Fibroblast of skin of left biceps (primary cell): Measurements from ENCODE around the gene P2RY1.
"Not testable (repeated sequence)": the region's sequence is repeated elsewhere in the genome, so short reads cannot be mapped to it uniquely, and the experiment has no call there.

Experiments
- DNase-seq, 2 experiments: peaks; one replicate each; pipeline ENCODE4 v3.0.0-alpha.2; 2013; ENCODE audit warnings: low read depth in 2 of 2

P2RY1 gene

GRCh38 chr3:152839511-152839910 is 4.6 kb downstream of the P2RY1 start:
- DNase-seq = no peak

GRCh38 chr3:152841131-152841530 is 6.2 kb downstream of the P2RY1 start:
- DNase-seq = no peak

DNA sequence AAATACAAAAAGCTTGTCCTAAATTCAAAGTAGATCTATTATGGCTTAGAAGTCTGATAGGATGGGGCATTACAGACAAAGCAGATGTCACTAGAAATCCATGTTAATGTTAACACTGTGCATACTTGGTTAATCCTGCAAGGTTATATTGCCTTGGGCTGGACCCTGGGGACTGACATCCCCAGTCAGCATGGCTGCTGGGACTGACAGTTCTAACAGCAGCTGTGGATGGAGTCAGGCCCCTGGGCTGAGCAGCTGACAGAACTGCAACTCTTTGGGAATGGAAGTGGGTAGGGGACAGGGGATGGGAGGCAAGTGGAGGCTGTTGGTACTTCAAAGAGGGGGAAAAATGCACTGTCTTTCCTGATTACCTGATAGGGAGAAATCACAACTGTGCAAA is 7.5 kb downstream of the P2RY1 start:
- DNase-seq = no peak

- DNase-seq = no peak
Measured at GRCh38 chr3:152843955-152844354, 9.0 kb downstream of the P2RY1 start.

DNA sequence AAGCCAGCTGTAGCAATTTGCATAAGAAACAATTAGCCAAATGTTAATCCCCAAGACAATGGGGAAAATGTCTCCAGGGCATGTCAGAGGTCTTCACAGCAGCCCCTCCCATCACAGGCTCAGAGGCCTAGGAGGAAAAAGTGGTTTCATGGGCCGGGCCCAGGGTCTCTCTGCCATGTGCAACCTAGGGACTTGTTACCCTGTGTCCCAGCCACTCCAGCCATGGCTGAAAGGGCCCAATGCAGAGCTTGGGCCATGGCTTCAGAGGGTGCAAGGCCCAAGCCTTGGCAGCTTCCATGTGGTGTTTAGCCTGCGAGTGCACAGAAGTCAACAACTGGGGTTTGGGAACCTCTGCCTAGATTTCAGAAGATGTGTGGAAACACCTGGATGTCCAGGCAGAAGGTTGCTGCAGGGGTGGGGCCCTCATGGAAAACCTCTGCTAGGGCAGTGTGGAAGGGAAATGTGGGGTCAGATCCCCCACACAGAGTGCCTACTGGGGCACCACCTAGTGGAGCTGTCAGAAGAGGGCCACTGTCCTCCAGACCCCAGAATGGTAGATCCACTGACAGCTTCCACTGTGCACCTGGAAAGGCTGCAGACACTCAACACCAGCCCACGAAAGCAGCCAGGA is 11.8 kb downstream of the P2RY1 start:
- not testable (repeated sequence) for DNase-seq

DNA sequence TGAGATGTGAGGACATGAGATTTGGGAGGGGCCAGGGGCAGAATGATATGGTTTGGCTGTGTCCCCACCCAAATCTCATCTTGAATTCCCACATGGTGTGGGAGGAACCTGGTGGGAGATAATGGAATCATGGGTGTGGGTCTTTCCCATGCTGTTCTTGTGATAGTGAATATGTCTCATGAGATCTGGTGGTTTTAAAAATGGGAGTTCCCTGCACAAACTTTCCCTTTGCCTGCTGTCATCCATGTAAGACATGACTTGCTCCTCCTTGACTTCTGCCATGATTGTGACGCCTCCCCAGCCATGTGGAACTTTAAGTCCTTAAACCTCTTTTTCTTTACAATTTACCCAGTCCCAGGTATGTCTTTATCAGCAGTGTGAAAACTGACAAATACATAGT is 12.7 kb downstream of the P2RY1 start:
- not testable (repeated sequence) for DNase-seq

DNA sequence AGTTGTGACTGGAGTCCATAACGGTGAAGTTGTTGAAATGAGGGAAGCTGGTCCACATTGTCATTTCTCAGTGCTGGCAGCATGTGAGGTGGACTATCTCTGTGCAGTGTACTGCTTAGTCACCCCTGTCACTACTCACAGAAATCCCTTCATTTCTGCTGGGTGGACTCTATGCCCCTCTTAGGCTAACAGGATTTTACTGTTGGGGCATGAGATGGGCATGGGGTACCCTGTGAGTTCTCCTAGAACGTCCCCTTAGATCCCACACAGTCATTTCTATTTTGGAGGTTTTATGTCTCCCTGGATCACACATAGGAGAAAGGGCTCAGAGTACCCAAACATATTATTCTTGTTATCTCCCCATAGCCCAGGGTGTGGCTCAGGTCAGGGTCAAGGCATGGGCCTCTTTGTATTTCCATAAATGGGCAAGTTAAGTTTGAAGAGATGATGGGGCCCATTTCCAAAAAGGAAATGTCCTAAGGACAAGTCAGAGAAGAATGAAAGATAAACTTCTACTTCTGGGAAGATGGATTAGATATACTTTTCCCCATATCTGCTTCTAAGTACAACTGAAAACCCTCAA is 15.2 kb downstream of the P2RY1 start:
- no peak for DNase-seq

DNA sequence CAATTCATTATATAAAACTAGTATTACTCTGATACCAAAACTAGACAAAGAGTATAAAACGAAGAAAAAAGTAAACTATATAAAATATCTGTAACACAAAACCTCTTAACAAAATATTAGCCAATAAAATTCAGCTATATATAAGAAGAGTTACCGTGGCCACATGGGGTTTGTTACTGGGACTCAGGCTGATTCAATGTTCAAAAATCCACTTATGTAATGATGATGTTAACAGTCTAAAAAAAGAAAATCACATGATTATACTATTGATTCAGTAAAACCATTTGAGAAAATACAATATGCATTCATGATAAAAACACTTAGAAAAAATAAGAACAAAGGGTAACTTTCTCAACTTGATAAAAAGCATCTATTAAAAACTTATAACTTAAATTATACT is 18.3 kb downstream of the P2RY1 start:
- no peak for DNase-seq

DNA sequence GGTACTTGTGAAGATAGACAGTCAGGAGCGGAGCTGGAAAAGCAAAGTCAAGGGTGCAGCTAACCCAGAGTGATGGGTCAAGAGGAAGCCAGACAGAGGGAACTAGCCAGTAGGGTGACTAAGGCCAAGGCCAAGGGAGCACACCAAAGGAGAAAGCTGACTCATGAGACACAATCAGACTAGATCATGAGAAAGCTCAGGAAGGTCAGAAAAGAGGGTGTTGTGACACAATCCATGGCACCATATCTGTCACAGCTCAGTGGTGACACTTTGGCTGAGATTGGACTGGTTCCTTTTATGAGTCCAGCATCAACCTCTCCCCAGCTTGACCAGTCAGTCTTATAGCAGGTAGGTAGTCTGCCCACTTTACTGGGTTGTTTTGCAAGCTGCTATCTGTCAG is 22.2 kb downstream of the P2RY1 start:
- DNase-seq = no peak

- no peak for DNase-seq
Measured at GRCh38 chr3:152858170-152858800, 23.4 kb downstream of the P2RY1 start.

DNA sequence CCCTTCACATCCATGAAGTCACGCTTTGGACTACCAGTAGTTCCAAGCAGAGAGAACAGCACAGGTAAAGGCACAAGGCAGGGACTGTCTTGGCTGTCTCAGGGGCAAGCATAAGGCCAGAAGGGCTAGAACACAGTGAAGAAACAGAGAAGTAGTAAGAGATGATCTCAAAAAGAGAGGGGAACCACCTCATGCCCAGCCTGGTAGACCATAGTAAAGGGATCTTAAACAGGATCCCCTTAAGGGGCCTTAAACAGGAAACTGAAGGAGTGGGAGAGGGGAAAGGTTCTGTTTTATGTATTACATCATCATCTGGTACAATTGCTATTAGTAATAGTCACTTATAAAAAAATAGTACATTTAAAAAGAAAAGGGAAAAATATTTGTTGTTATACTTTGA is 25.8 kb downstream of the P2RY1 start:
- DNase-seq = no peak

GRCh38 chr3:152865668-152866245 is 30.8 kb downstream of the P2RY1 start:
- no peak for DNase-seq

DNA sequence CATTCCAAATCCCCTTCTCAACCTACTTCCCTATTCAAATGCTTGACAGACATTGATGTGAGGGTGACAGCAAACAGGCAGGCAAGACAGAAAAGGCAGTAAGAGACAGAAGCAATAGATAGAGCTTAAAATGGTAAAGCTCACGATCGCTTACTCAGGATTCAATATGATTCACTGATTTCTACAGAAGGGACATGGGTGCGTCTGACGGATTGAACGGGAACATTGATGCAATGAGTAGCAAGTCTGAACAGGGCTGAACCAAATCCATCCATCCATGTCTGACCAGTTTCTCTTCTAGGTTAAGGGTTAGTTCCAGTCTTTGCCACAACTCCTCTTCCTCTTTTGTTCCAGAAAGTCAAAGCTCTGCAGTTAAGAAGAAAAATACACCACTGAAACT is 35.1 kb downstream of the P2RY1 start:
- DNase-seq = no peak

- DNase-seq = not testable (repeated sequence)
Measured at GRCh38 chr3:152873314-152873713, 38.4 kb downstream of the P2RY1 start.

DNA sequence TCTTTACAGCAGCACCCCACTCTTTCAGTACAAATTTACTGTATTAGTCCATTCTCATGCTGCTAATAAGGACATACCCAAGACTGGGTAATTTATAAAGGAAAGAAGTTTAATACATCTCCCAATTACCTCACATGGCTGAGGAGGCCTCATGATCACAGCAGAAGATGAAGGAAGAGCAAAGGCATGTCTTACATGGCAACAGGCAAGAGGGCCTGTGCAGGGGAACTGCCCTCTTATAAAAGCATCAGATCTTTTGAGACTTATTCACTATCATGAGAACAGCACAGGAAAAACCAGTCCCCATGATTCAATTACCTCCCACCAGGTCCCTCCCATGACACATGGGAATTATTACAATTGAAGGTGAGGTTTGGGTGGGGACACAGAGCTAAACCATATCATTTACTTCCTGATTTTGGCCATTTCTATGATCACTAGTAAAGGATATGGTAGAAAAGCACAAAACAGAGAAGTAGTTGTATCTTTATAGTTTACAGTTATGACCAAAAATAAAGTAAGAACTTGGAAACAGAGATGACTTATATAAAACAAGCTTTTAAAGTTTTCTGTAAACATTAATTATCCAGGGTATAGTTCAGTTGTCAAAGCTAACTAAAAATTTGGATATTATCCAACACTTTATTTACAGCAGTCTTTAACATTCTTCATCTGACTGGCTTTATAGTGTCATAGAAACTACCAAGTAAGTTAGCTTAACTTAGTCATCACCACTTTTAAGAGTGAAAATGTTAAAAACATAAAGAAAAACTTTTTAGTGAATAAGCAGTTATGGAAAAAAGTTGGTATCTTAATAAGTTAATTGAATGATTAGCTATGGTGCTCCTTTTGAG is 40.2 kb downstream of the P2RY1 start:
- no peak for DNase-seq

DNA sequence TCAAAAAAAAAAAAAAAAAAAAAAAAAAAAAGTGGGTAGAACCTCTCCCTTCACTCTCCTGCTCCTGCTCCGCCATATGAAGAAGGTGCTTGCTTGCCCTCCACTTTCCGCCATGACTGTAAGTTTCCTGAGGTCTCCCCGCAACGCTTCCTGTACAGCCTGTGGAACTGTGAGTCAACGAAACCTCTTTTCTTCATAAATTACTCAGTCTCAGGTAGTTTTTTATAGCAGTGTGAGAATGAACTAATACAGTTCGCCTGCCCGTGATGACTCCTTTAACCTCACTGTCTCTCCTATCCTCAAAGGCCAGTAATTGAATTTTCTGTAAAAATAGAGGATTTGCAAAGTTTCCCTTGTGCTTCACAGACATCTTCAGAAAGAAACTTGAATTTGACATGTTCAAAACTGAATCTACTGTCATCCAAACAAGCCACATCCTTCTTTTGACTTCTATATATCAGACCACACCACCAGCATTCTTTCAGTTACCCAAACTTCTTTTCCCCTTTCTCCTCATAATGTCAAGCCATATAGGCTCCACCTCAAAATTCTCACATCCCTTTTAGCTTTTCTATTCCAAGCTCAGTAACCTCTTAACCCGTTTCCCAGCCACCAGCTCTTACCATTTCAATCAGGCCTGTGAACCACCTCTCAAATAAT is 44.3 kb downstream of the P2RY1 start:
- DNase-seq = no peak

GRCh38 chr3:152879790-152880174 is 44.9 kb downstream of the P2RY1 start:
- DNase-seq = no peak

DNA sequence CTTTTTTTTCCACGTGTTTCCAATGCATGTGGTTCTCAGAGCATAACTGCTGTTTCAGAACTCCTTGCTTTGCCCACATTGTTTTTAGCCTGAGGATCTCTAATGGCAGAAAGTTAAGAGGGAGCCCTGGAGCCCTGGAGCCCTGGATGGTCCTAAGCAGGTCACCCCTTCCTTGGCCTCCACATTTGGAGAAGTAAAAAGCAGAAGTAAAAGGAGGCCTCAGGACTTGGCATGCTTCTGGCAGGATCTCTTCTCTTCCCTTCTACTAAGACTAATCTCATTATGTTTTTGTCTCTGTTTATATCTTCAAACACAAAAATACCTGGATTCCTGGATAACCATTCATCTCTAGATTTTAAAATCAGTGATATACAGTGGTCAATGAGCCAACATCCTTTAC is 50.1 kb downstream of the P2RY1 start:
- DNase-seq = no peak
